Effector memory CD4-positive, alpha-beta T cell (primary cell): ENCODE results near the gene PXK.

Experiments used
- DNase-seq, 3 donors: peaks; one replicate each; pipeline ENCODE4 v3.0.0-alpha.2; 2020
- H3K27ac ChIP-seq: 2 replicates; pipeline ENCODE4 v1.7.0; 2013; ENCODE audit warnings: mild to moderate bottlenecking, low read length, moderate library complexity; ENCODE audit not compliant: insufficient read depth, poor library complexity, severe bottlenecking
- H3K27me3 ChIP-seq: replicated peaks from 2 replicates; pipeline ENCODE4 v1.7.0; 2013; ENCODE audit warnings: mild to moderate bottlenecking, low read length; ENCODE audit not compliant: insufficient read depth, control insufficient read depth, poor library complexity, severe bottlenecking
- H3K36me3 ChIP-seq: 2 replicates; pipeline ENCODE4 v1.7.0; 2013; ENCODE audit warnings: mild to moderate bottlenecking, low read length, moderate library complexity; ENCODE audit not compliant: control insufficient read depth, insufficient read depth
- H3K4me1 ChIP-seq: 2 replicates; pipeline ENCODE4 v1.7.0; 2013; ENCODE audit warnings: low read length, mild to moderate bottlenecking; ENCODE audit not compliant: control insufficient read depth, insufficient read depth, poor library complexity, severe bottlenecking
- H3K4me3 ChIP-seq: 2 replicates; pipeline ENCODE4 v1.7.0; 2013; ENCODE audit warnings: low read length, low read depth, mild to moderate bottlenecking; ENCODE audit not compliant: insufficient read depth, poor library complexity, severe bottlenecking
- H3K9me3 ChIP-seq: 2 replicates; pipeline ENCODE4 v1.7.0; 2013; ENCODE audit warnings: mild to moderate bottlenecking, low read length, moderate library complexity; ENCODE audit not compliant: control insufficient read depth

PXK gene

GRCh38 chr3:58391156-58391865 lies 58.6 kb downstream of the PXK start:
- Histone ChIP-seq H3K4me1 (no peaks in the 10 kb centered on the region), H3K4me3 (no peak overlapping the region), H3K36me3 (peaks cover under 1% of the 10 kb centered on the region), H3K27me3 (no peaks in the 10 kb centered on the region), H3K27ac (no peak overlapping the region), H3K9me3 (no peaks in the 10 kb centered on the region)
- no peak for DNase-seq

- H3K4me3 ChIP-seq: no peak overlapping the region
These were observed 59.5 kb downstream of the PXK start for GRCh38 chr3:58392181-58392580.

GRCh38 chr3:58394339-58394738 lies 61.6 kb downstream of the PXK start:
- no peaks in the 10 kb centered on the region for H3K4me1 ChIP-seq
- H3K36me3 ChIP-seq: peaks cover 19% of the 10 kb centered on the region
- H3K27me3 ChIP-seq: no peaks in the 10 kb centered on the region
- no peak for DNase-seq
- H3K27ac ChIP-seq: no peak overlapping the region
- H3K9me3 ChIP-seq: no peaks in the 10 kb centered on the region
- no peak overlapping the region for H3K4me3 ChIP-seq

More at GRCh38 chr3:58392181-58392580, 59.5 kb downstream of the PXK start:
- Histone ChIP-seq H3K27ac (no peak overlapping the region), H3K36me3 (peaks cover 9% of the 10 kb centered on the region), H3K9me3 (no peaks in the 10 kb centered on the region), H3K4me1 (no peaks in the 10 kb centered on the region), H3K27me3 (no peaks in the 10 kb centered on the region)
- DNase-seq: no peak

- DNase-seq: no peak
- H3K27ac ChIP-seq: no peak overlapping the region
- H3K4me1 ChIP-seq: no peaks in the 10 kb centered on the region
- no peaks in the 10 kb centered on the region for H3K9me3 ChIP-seq
- no peaks in the 10 kb centered on the region for H3K27me3 ChIP-seq
- H3K36me3 ChIP-seq: peaks cover 26% of the 10 kb centered on the region
- H3K4me3 ChIP-seq: no peak overlapping the region
These were observed 66.1 kb downstream of the PXK start for GRCh38 chr3:58398669-58399333.

- no peaks in the 10 kb centered on the region for H3K4me1 ChIP-seq
- peaks cover 11% of the 10 kb centered on the region for H3K36me3 ChIP-seq
These were observed 70.9 kb downstream of the PXK start for GRCh38 chr3:58403513-58404109.

GRCh38 chr3:58404396-58404795 lies 71.7 kb downstream of the PXK start:
- H3K9me3 ChIP-seq: no peaks in the 10 kb centered on the region
- no peaks in the 10 kb centered on the region for H3K27me3 ChIP-seq
- DNase-seq: no peak
- peaks cover 13% of the 10 kb centered on the region for H3K36me3 ChIP-seq
- no peak overlapping the region for H3K27ac ChIP-seq
- H3K4me3 ChIP-seq: no peak overlapping the region
- H3K4me1 ChIP-seq: no peaks in the 10 kb centered on the region

More at GRCh38 chr3:58403513-58404109, 70.9 kb downstream of the PXK start:
- Histone ChIP-seq H3K27me3 (no peaks in the 10 kb centered on the region), H3K9me3 (no peaks in the 10 kb centered on the region), H3K27ac (no peak overlapping the region), H3K4me3 (no peak overlapping the region)
- DNase-seq: no peak

GRCh38 chr3:58408906-58409305 lies 76.2 kb downstream of the PXK start:
- Histone ChIP-seq H3K4me3 (no peak overlapping the region), H3K36me3 (peaks cover 21% of the 10 kb centered on the region), H3K9me3 (no peaks in the 10 kb centered on the region), H3K27me3 (no peaks in the 10 kb centered on the region), H3K27ac (no peak overlapping the region), H3K4me1 (no peaks in the 10 kb centered on the region)
- DNase-seq: no peak

- Histone ChIP-seq H3K4me3 (no peak overlapping the region), H3K27me3 (no peaks in the 10 kb centered on the region), H3K36me3 (peaks cover 21% of the 10 kb centered on the region), H3K9me3 (no peaks in the 10 kb centered on the region), H3K27ac (no peak overlapping the region), H3K4me1 (no peaks in the 10 kb centered on the region)
- no peak for DNase-seq
These were observed 77.0 kb downstream of the PXK start for GRCh38 chr3:58409663-58410062.

- H3K9me3 ChIP-seq: no peaks in the 10 kb centered on the region
- H3K4me3 ChIP-seq: no peak overlapping the region
- no peaks in the 10 kb centered on the region for H3K27me3 ChIP-seq
- no peaks in the 10 kb centered on the region for H3K4me1 ChIP-seq
- peaks cover 21% of the 10 kb centered on the region for H3K36me3 ChIP-seq
- no peak overlapping the region for H3K27ac ChIP-seq
- no peak for DNase-seq
These were observed 78.3 kb downstream of the PXK start for GRCh38 chr3:58411036-58411435.
